HEK293 (cell line): Measurements from ENCODE around the gene NLRP6.

ENCODE experiments used
- CTCF ChIA-PET: fragments of 350-600 bp; formaldehyde crosslinking; extraction: SDS; loops from one replicate; lab custom pipeline; 2021; ENCODE audit warnings: antibody characterized with exemption; lab: Yijun Ruan, JAX
- POLR2A ChIA-PET: fragments of 300-600 bp; formaldehyde crosslinking; extraction: SDS; loops from one replicate; lab custom pipeline; 2020; ENCODE audit warnings: antibody characterized with exemption, inconsistent platforms; lab: Yijun Ruan, JAX
- H3K27ac ChIP-seq: fragments of 200-500 bp; sonication (Bioruptor generic); 2 replicates; pipeline ENCODE4 v1.5.1; 2014; ENCODE audit warnings: low read depth, low read length, control low read depth, inconsistent platforms; ENCODE audit errors: extremely low read depth
- H3K36me3 ChIP-seq, 2 experiments: fragments of 200-500 bp in 1 of 2; sonication (Bioruptor generic) in 1 of 2; 1 replicate in 1 of 2; 2 replicates in 1 of 2; pipeline ENCODE4 v1.5.1; 2014 to 2017; ENCODE audit warnings: inconsistent platforms in 2 of 2, low read length in 2 of 2; ENCODE audit not compliant: control insufficient read depth in 2 of 2, insufficient read depth in 1 of 2
- H3K4me1 ChIP-seq: fragments of 200-500 bp; sonication (Bioruptor generic); 2 replicates; pipeline ENCODE4 v1.5.1; 2014; ENCODE audit warnings: mild to moderate bottlenecking, low read length, inconsistent platforms; ENCODE audit not compliant: control insufficient read depth, insufficient read depth
- H3K4me3 ChIP-seq: 2 replicates; pipeline ENCODE4 v1.5.1; 2011; ENCODE audit warnings: low read depth, mild to moderate bottlenecking, control low read depth, low read length, moderate library complexity
- H3K9me3 ChIP-seq: fragments of 200-500 bp; sonication (Bioruptor generic); 2 replicates; pipeline ENCODE4 v1.5.1; 2014; ENCODE audit warnings: low read depth, low read length, inconsistent platforms; ENCODE audit not compliant: control insufficient read depth, insufficient read depth
- GLIS1 ChIP-seq: fragments of 450-650 bp; formaldehyde crosslinking; IDR thresholded peaks from 2 replicates; pipeline ENCODE4 v1.5.1; 2016; ENCODE audit warnings: missing biosample characterization, missing genetic modification characterization
- GLIS2 ChIP-seq: fragments of 450-650 bp; formaldehyde crosslinking; IDR thresholded peaks from 2 replicates; pipeline ENCODE4 v1.5.1; 2016; ENCODE audit warnings: missing biosample characterization, missing genetic modification characterization
- HOXC10 ChIP-seq: sonication (generic); formaldehyde crosslinking; IDR thresholded peaks from 2 replicates; pipeline ENCODE4 v1.8.1; 2023; ENCODE audit warnings: mild to moderate bottlenecking, missing genetic modification reagents
- YY2 ChIP-seq: fragments of 450-650 bp; formaldehyde crosslinking; IDR thresholded peaks from 2 replicates; pipeline ENCODE4 v1.5.1; 2016; ENCODE audit warnings: missing biosample characterization, missing genetic modification characterization
- ZFP37 ChIP-seq: fragments of 450-650 bp; formaldehyde crosslinking; IDR thresholded peaks from 2 replicates; pipeline ENCODE4 v1.5.1; 2016; ENCODE audit warnings: missing biosample characterization, missing genetic modification characterization
- ZNF211 ChIP-seq: fragments of 450-650 bp; formaldehyde crosslinking; IDR thresholded peaks from 2 replicates; pipeline ENCODE4 v1.5.1; 2016; ENCODE audit warnings: low read depth, missing biosample characterization, missing genetic modification characterization
- ZNF394 ChIP-seq: fragments of 450-650 bp; formaldehyde crosslinking; IDR thresholded peaks from 2 replicates; pipeline ENCODE4 v1.5.1; 2016; ENCODE audit warnings: missing biosample characterization, missing genetic modification characterization, mild to moderate bottlenecking, moderate library complexity, borderline replicate concordance
- ZNF426 ChIP-seq: fragments of 450-650 bp; formaldehyde crosslinking; IDR thresholded peaks from 2 replicates; pipeline ENCODE4 v1.5.1; 2017; ENCODE audit warnings: missing biosample characterization, missing genetic modification characterization, mild to moderate bottlenecking, inconsistent platforms, moderate library complexity
- ZNF621 ChIP-seq: fragments of 450-650 bp; formaldehyde crosslinking; IDR thresholded peaks from 2 replicates; pipeline ENCODE4 v1.5.1; 2017; ENCODE audit warnings: missing biosample characterization, missing genetic modification characterization
- ZNF624 ChIP-seq: fragments of 450-650 bp; formaldehyde crosslinking; IDR thresholded peaks from 2 replicates; pipeline ENCODE4 v1.5.1; 2017; ENCODE audit warnings: missing biosample characterization, missing genetic modification characterization
- TF ChIP-seq, protein P1 (sequence below): fragments of 450-650 bp; formaldehyde crosslinking; IDR thresholded peaks from 2 replicates; pipeline ENCODE4 v1.5.1; 2016; ENCODE audit warnings: missing biosample characterization, missing genetic modification characterization
- TF ChIP-seq, protein P2 (sequence below): fragments of 450-650 bp; formaldehyde crosslinking; optimal IDR thresholded peaks from 2 replicates; pipeline ENCODE3; 2016; ENCODE audit warnings: missing biosample characterization, mild to moderate bottlenecking, missing genetic modification characterization
- TF ChIP-seq, protein P3 (sequence below): fragments of 450-650 bp; formaldehyde crosslinking; IDR thresholded peaks from 2 replicates; pipeline ENCODE4 v1.5.1; 2016; ENCODE audit warnings: missing biosample characterization, missing genetic modification characterization
- TF ChIP-seq, protein P4 (sequence below): fragments of 450-650 bp; formaldehyde crosslinking; IDR thresholded peaks from 2 replicates; pipeline ENCODE4 v1.5.1; 2016; ENCODE audit warnings: missing biosample characterization, missing genetic modification characterization
- TF ChIP-seq, protein P5 (sequence below): fragments of 450-650 bp; formaldehyde crosslinking; IDR thresholded peaks from 2 replicates; pipeline ENCODE4 v1.5.1; 2016; ENCODE audit warnings: missing biosample characterization, missing genetic modification characterization

Gene NLRP6

DNA sequence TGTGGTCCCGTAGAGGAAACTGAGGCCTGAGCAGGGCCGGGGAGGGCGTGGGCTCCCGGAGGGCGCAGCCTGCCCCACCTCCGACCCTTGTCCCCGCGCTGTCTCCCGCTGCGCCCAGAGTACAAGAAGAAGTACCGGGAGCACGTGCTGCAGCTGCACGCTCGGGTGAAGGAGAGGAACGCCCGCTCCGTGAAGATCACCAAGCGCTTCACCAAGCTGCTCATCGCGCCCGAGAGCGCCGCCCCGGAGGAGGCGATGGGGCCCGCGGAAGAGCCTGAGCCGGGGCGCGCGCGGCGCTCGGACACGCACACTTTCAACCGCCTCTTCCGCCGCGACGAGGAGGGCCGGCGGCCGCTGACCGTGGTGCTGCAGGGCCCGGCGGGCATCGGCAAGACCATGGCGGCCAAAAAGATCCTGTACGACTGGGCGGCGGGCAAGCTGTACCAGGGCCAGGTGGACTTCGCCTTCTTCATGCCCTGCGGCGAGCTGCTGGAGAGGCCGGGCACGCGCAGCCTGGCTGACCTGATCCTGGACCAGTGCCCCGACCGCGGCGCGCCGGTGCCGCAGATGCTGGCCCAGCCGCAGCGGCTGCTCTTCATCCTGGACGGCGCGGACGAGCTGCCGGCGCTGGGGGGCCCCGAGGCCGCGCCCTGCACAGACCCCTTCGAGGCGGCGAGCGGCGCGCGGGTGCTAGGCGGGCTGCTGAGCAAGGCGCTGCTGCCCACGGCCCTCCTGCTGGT lies 1.9 kb downstream of the NLRP6 start:
- ChIA-PET CTCF (interaction anchor here (0.5 to 1.3 kb wide), 6 partner anchors 9 to 447 kb away, joined by 3 to 7 read pairs (median 3); no protein-coding TSS in a partner anchor), POLR2A (interaction anchor here (0.6 kb wide), 1 partner anchor 84 kb away, joined by 3 read pairs; no protein-coding TSS in a partner anchor)
- Histone ChIP-seq H3K36me3 (no peaks in the 10 kb centered on the region), H3K27ac (no peak overlapping the region), H3K4me3 (peak overlapping the region; percentile 6), H3K9me3 (no peaks in the 10 kb centered on the region), H3K4me1 (no peaks in the 10 kb centered on the region)
- no peak for TF ChIP-seq ZNF426 (tag by site-specific recombination)
- no peak for TF ChIP-seq YY2 (tag by site-specific recombination)
- TF ChIP-seq GLIS1 = no peak
- no peak for TF ChIP-seq ZNF394 (tag by site-specific recombination)
- TF ChIP-seq, protein P1, sequence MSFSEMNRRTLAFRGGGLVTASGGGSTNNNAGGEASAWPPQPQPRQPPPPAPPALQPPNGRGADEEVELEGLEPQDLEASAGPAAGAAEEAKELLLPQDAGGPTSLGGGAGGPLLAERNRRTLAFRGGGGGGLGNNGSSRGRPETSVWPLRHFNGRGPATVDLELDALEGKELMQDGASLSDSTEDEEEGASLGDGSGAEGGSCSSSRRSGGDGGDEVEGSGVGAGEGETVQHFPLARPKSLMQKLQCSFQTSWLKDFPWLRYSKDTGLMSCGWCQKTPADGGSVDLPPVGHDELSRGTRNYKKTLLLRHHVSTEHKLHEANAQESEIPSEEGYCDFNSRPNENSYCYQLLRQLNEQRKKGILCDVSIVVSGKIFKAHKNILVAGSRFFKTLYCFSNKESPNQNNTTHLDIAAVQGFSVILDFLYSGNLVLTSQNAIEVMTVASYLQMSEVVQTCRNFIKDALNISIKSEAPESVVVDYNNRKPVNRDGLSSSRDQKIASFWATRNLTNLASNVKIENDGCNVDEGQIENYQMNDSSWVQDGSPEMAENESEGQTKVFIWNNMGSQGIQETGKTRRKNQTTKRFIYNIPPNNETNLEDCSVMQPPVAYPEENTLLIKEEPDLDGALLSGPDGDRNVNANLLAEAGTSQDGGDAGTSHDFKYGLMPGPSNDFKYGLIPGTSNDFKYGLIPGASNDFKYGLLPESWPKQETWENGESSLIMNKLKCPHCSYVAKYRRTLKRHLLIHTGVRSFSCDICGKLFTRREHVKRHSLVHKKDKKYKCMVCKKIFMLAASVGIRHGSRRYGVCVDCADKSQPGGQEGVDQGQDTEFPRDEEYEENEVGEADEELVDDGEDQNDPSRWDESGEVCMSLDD (tag by site-specific recombination) = no peak
- no peak for TF ChIP-seq ZNF624 (tag by site-specific recombination)
- TF ChIP-seq, protein P2, sequence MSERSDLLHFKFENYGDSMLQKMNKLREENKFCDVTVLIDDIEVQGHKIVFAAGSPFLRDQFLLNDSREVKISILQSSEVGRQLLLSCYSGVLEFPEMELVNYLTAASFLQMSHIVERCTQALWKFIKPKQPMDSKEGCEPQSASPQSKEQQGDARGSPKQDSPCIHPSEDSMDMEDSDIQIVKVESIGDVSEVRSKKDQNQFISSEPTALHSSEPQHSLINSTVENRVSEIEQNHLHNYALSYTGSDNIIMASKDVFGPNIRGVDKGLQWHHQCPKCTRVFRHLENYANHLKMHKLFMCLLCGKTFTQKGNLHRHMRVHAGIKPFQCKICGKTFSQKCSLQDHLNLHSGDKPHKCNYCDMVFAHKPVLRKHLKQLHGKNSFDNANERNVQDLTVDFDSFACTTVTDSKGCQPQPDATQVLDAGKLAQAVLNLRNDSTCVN (tag by site-specific recombination) = peak; percentile 45
- peak; percentile 23; the same call in 1 of the 2 replicates for TF ChIP-seq HOXC10
- TF ChIP-seq GLIS2 = no peak
- TF ChIP-seq ZFP37 (tag by site-specific recombination) = no peak
- no peak for TF ChIP-seq ZNF621 (tag by site-specific recombination)
- TF ChIP-seq, protein P3, sequence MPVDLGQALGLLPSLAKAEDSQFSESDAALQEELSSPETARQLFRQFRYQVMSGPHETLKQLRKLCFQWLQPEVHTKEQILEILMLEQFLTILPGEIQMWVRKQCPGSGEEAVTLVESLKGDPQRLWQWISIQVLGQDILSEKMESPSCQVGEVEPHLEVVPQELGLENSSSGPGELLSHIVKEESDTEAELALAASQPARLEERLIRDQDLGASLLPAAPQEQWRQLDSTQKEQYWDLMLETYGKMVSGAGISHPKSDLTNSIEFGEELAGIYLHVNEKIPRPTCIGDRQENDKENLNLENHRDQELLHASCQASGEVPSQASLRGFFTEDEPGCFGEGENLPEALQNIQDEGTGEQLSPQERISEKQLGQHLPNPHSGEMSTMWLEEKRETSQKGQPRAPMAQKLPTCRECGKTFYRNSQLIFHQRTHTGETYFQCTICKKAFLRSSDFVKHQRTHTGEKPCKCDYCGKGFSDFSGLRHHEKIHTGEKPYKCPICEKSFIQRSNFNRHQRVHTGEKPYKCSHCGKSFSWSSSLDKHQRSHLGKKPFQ (tag by site-specific recombination) = no peak
- no peak for TF ChIP-seq ZNF211 (tag by site-specific recombination)
- TF ChIP-seq, protein P4, sequence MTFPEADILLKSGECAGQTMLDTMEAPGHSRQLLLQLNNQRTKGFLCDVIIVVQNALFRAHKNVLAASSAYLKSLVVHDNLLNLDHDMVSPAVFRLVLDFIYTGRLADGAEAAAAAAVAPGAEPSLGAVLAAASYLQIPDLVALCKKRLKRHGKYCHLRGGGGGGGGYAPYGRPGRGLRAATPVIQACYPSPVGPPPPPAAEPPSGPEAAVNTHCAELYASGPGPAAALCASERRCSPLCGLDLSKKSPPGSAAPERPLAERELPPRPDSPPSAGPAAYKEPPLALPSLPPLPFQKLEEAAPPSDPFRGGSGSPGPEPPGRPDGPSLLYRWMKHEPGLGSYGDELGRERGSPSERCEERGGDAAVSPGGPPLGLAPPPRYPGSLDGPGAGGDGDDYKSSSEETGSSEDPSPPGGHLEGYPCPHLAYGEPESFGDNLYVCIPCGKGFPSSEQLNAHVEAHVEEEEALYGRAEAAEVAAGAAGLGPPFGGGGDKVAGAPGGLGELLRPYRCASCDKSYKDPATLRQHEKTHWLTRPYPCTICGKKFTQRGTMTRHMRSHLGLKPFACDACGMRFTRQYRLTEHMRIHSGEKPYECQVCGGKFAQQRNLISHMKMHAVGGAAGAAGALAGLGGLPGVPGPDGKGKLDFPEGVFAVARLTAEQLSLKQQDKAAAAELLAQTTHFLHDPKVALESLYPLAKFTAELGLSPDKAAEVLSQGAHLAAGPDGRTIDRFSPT (tag by site-specific recombination) = no peak
- TF ChIP-seq, protein P5, sequence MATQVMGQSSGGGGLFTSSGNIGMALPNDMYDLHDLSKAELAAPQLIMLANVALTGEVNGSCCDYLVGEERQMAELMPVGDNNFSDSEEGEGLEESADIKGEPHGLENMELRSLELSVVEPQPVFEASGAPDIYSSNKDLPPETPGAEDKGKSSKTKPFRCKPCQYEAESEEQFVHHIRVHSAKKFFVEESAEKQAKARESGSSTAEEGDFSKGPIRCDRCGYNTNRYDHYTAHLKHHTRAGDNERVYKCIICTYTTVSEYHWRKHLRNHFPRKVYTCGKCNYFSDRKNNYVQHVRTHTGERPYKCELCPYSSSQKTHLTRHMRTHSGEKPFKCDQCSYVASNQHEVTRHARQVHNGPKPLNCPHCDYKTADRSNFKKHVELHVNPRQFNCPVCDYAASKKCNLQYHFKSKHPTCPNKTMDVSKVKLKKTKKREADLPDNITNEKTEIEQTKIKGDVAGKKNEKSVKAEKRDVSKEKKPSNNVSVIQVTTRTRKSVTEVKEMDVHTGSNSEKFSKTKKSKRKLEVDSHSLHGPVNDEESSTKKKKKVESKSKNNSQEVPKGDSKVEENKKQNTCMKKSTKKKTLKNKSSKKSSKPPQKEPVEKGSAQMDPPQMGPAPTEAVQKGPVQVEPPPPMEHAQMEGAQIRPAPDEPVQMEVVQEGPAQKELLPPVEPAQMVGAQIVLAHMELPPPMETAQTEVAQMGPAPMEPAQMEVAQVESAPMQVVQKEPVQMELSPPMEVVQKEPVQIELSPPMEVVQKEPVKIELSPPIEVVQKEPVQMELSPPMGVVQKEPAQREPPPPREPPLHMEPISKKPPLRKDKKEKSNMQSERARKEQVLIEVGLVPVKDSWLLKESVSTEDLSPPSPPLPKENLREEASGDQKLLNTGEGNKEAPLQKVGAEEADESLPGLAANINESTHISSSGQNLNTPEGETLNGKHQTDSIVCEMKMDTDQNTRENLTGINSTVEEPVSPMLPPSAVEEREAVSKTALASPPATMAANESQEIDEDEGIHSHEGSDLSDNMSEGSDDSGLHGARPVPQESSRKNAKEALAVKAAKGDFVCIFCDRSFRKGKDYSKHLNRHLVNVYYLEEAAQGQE (tag by site-specific recombination) = peak; percentile 89
